ENCODE results near the gene DNAH10.

The DNAH10 gene

GRCh38 chr12:123808167-123808566, 46.1 kb downstream of the DNAH10 start:
- TF ChIP-seq EZH2phosphoT487 (IDR thresholded peaks at IDR 0.05; ENCODE audit: borderline replicate concordance) (no peak), CTCF (conservative IDR thresholded peaks at IDR 0.05; ENCODE audit: low read length) (peak; percentile 37)
- Histone ChIP-seq H4K20me1 (ENCODE audit: insufficient read depth, low read length, poor library complexity, severe bottlenecking) (no peaks in the 10 kb centered on the region), H3K9me3 (ENCODE audit: insufficient read depth, low read depth, low read length) (no peaks in the 10 kb centered on the region), H3K9me2 (replicated peaks; ENCODE audit: low read depth, low read length) (no peaks in the 10 kb centered on the region), H3K4me2 (ENCODE audit: low read depth, low read length, poor library complexity, severe bottlenecking) (no peak overlapping the region), H3K4me3 (ENCODE audit: low read length, poor library complexity, severe bottlenecking) (no peak overlapping the region), H3F3A (ENCODE audit: low read depth) (no peaks in the 10 kb centered on the region), H3K27me3 (ENCODE audit: insufficient read depth, low read length, poor library complexity, severe bottlenecking) (no peaks in the 10 kb centered on the region), H2AFZ (ENCODE audit: low read length) (no peak overlapping the region), H3K79me2 (ENCODE audit: insufficient read depth, low read length) (no peaks in the 10 kb centered on the region), H3K9ac (ENCODE audit: low read depth, low read length, poor library complexity, severe bottlenecking) (no peak overlapping the region), H3K36me3 (ENCODE audit: insufficient read depth, low read length) (no peaks in the 10 kb centered on the region), H3K4me1 (ENCODE audit: insufficient read depth, low read length, poor library complexity, severe bottlenecking) (no peaks in the 10 kb centered on the region)

- Histone ChIP-seq H3K79me2 (ENCODE audit: insufficient read depth, low read length) (no peaks in the 10 kb centered on the region), H3K9me3 (ENCODE audit: insufficient read depth, low read depth, low read length) (no peaks in the 10 kb centered on the region), H3K4me2 (ENCODE audit: low read depth, low read length, poor library complexity, severe bottlenecking) (no peak overlapping the region), H4K20me1 (ENCODE audit: insufficient read depth, low read length, poor library complexity, severe bottlenecking) (no peaks in the 10 kb centered on the region), H3F3A (ENCODE audit: low read depth) (no peaks in the 10 kb centered on the region), H3K9ac (ENCODE audit: low read depth, low read length, poor library complexity, severe bottlenecking) (no peak overlapping the region), H3K9me2 (replicated peaks; ENCODE audit: low read depth, low read length) (no peaks in the 10 kb centered on the region), H3K4me3 (ENCODE audit: low read length, poor library complexity, severe bottlenecking) (no peak overlapping the region), H2AFZ (ENCODE audit: low read length) (no peak overlapping the region), H3K27me3 (ENCODE audit: insufficient read depth, low read length, poor library complexity, severe bottlenecking) (no peaks in the 10 kb centered on the region), H3K36me3 (ENCODE audit: insufficient read depth, low read length) (no peaks in the 10 kb centered on the region), H3K4me1 (ENCODE audit: insufficient read depth, low read length, poor library complexity, severe bottlenecking) (no peaks in the 10 kb centered on the region)
- TF ChIP-seq CTCF (conservative IDR thresholded peaks at IDR 0.05; ENCODE audit: low read length), result no peak
- TF ChIP-seq EZH2phosphoT487 (IDR thresholded peaks at IDR 0.05; ENCODE audit: borderline replicate concordance), result no peak
Measured at GRCh38 chr12:123813349-123813748, 51.2 kb downstream of the DNAH10 start.

GRCh38 chr12:123815968-123816367, 53.9 kb downstream of the DNAH10 start:
- no peaks in the 10 kb centered on the region for H4K20me1 ChIP-seq (ENCODE audit: insufficient read depth, low read length, poor library complexity, severe bottlenecking)
- no peaks in the 10 kb centered on the region for H3K4me1 ChIP-seq (ENCODE audit: insufficient read depth, low read length, poor library complexity, severe bottlenecking)
- TF ChIP-seq CTCF (conservative IDR thresholded peaks at IDR 0.05; ENCODE audit: low read length), result no peak
- no peak for TF ChIP-seq EZH2phosphoT487 (IDR thresholded peaks at IDR 0.05; ENCODE audit: borderline replicate concordance)

More at GRCh38 chr12:123815968-123816367, 53.9 kb downstream of the DNAH10 start:
- Histone ChIP-seq H3K9ac (ENCODE audit: low read depth, low read length, poor library complexity, severe bottlenecking) (no peak overlapping the region), H3F3A (ENCODE audit: low read depth) (no peaks in the 10 kb centered on the region), H3K27me3 (ENCODE audit: insufficient read depth, low read length, poor library complexity, severe bottlenecking) (no peaks in the 10 kb centered on the region), H3K79me2 (ENCODE audit: insufficient read depth, low read length) (no peaks in the 10 kb centered on the region), H3K36me3 (ENCODE audit: insufficient read depth, low read length) (no peaks in the 10 kb centered on the region), H3K9me3 (ENCODE audit: insufficient read depth, low read depth, low read length) (no peaks in the 10 kb centered on the region), H2AFZ (ENCODE audit: low read length) (no peak overlapping the region), H3K4me2 (ENCODE audit: low read depth, low read length, poor library complexity, severe bottlenecking) (no peak overlapping the region), H3K9me2 (replicated peaks; ENCODE audit: low read depth, low read length) (no peaks in the 10 kb centered on the region), H3K4me3 (ENCODE audit: low read length, poor library complexity, severe bottlenecking) (no peak overlapping the region)

All from Loucy (cell line).